Transverse colon (tissue), 4 donors: ENCODE results near the gene ZNF527. TPM values are rescaled to one million over a fixed set of nuclear protein-coding genes. Genes with fewer than 3 reads are reported as not detected.
"Not testable (repeated sequence)": the region's sequence is repeated elsewhere in the genome, so short reads cannot be mapped to it uniquely, and the experiment has no call there.

Source experiments
- DNase-seq: peaks from one replicate; pipeline ENCODE4 v3.0.0-alpha.2; 2019
- H3K27ac ChIP-seq, 4 donors: fragments of 200-600 bp; sonication (generic); 2 replicates each; pipeline ENCODE4 v1.5.1; 2016 to 2018; ENCODE audit warnings: inconsistent platforms in 4 of 4
- H3K27me3 ChIP-seq: fragments of 200-600 bp; sonication (generic); 2 replicates; pipeline ENCODE4 v1.5.1; 2017; ENCODE audit warnings: inconsistent platforms
- H3K36me3 ChIP-seq, 4 donors: fragments of 200-600 bp; sonication (generic); 2 replicates each; pipeline ENCODE4 v1.5.1; 2017 to 2019; ENCODE audit warnings: inconsistent platforms in 4 of 4
- H3K4me1 ChIP-seq, 4 donors: fragments of 200-600 bp; sonication (generic); 2 replicates each; pipeline ENCODE4 v1.5.1; 2017 to 2020; ENCODE audit warnings: inconsistent platforms in 4 of 4
- H3K4me3 ChIP-seq, 4 donors: fragments of 200-600 bp; sonication (generic); 1 replicate in 1 of 4; 2 replicates in 3 of 4; pipeline versions ENCODE4 v1.5.1 to v1.6.1; 2017 to 2019; ENCODE audit warnings: inconsistent platforms in 4 of 4
- H3K9me3 ChIP-seq, 2 donors: fragments of 200-600 bp; sonication (generic); 2 replicates each; pipeline ENCODE4 v1.5.1; 2017 to 2019; ENCODE audit warnings: inconsistent platforms in 2 of 2
- EP300 ChIP-seq: sonication (generic); formaldehyde crosslinking; IDR thresholded peaks from one replicate; pipeline ENCODE4 v1.6.1; 2017; ENCODE audit warnings: antibody characterized with exemption, low read depth
- POLR2A ChIP-seq: fragments of 450-650 bp; IDR thresholded peaks from one replicate; pipeline ENCODE4 v1.6.1; 2016; ENCODE audit warnings: antibody characterized with exemption, mild to moderate bottlenecking, moderate library complexity
- POLR2AphosphoS5 ChIP-seq, 3 donors: sonication (generic); formaldehyde crosslinking; IDR thresholded peaks; one replicate each; pipeline ENCODE4 v1.6.1; 2016; ENCODE audit warnings: antibody characterized with exemption in 3 of 3
- whole genome bisulfite sequencing, 2 donors: methylation state at CpG; one replicate each; pipeline ENCODE4 v1.1.5; 2018; ENCODE audit warnings: low coverage in 1 of 2; 5-methylcytosine and 5-hydroxymethylcytosine counted together
- in situ Hi-C, 4 donors: fragments of 200-750 bp; cut with MboI; loops; one replicate each; pipeline versions ENCODE4 v1.15.0 to v1.15.1; 2017; ENCODE audit warnings: low sequenced_read_pairs in 3 of 4, low pct_ligation_motif_present in 1 of 4, low pct_unique_long_range_greater_than_20kb in 1 of 4
- intact Hi-C: fragments of 100-400 bp; cut with DNase I; formaldehyde crosslinking; loops from one replicate; pipeline ENCODE4 v1.15.1; 2023; ENCODE audit warnings: low total_unique reads
- total RNA-seq, 4 donors: library from RNA; depleted of rRNA; stranded (reverse); fragments of >200 nt; gene quantifications; one replicate each; pipeline ENCODE4 v1.1.0, GENCODE V29; 2016
- TF ChIP-seq, protein P1 (sequence below), 5 experiments: fragments of 200-600 bp in 3 of 5; fragments of 450-650 bp in 2 of 5; sonication (generic) in 3 of 5; IDR thresholded peaks; 1 replicate in 2 of 5; 2 replicates in 3 of 5; pipeline ENCODE4 v1.5.1; 2016 to 2017; ENCODE audit warnings: antibody characterized with exemption in 5 of 5, inconsistent platforms in 3 of 5, mild to moderate bottlenecking in 2 of 5, moderate library complexity in 1 of 5

The ZNF527 gene
- total RNA-seq, 4 donors from 2014 or later: 3.4 to 29.9 (median 7.1) TPM

- no peaks in the 10 kb centered on the region for H3K4me1 ChIP-seq
- no peaks in the 10 kb centered on the region for H3K27me3 ChIP-seq
- WGBS, 2 donors: 93 to 100% methylated on average over 2 to 4 of the region's 4 CpGs
- no peak overlapping the region for H3K4me3 ChIP-seq
- DNase-seq: no peak
- H3K9me3 ChIP-seq: peaks cover 89 to 100% of the 10 kb centered on the region in 2 donors
- H3K27ac ChIP-seq: no peak overlapping the region
- H3K36me3 ChIP-seq: peaks cover 10 to 64% (median 32%) of the 10 kb centered on the region in 4 donors
- TF ChIP-seq, protein P1, sequence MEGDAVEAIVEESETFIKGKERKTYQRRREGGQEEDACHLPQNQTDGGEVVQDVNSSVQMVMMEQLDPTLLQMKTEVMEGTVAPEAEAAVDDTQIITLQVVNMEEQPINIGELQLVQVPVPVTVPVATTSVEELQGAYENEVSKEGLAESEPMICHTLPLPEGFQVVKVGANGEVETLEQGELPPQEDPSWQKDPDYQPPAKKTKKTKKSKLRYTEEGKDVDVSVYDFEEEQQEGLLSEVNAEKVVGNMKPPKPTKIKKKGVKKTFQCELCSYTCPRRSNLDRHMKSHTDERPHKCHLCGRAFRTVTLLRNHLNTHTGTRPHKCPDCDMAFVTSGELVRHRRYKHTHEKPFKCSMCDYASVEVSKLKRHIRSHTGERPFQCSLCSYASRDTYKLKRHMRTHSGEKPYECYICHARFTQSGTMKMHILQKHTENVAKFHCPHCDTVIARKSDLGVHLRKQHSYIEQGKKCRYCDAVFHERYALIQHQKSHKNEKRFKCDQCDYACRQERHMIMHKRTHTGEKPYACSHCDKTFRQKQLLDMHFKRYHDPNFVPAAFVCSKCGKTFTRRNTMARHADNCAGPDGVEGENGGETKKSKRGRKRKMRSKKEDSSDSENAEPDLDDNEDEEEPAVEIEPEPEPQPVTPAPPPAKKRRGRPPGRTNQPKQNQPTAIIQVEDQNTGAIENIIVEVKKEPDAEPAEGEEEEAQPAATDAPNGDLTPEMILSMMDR (IDR thresholded peaks at IDR 0.05): no peak
- TF ChIP-seq EP300 (no peak), POLR2AphosphoS5 (IDR thresholded peaks at IDR 0.05) (no peak), POLR2A (no peak)
- in situ Hi-C loops: no loop called here
- intact Hi-C loops: no loop called here
Observed at GRCh38 chr19:37389234-37389633, 18.3 kb downstream of the ZNF527 start.

GRCh38 chr19:37391399-37391798 is 20.5 kb downstream of the ZNF527 start:
- H3K27me3 ChIP-seq, intact Hi-C loops, in situ Hi-C loops, H3K27ac ChIP-seq, DNase-seq, H3K4me3 ChIP-seq, H3K4me1 ChIP-seq: not testable (repeated sequence)
- H3K9me3 ChIP-seq: peaks cover 86 to 100% of the 10 kb centered on the region in 2 donors
- H3K36me3 ChIP-seq: peaks cover 7 to 42% (median 20%) of the 10 kb centered on the region in 4 donors
- 97% methylated on average over 6 of the region's 6 CpGs; no CpG with 5 or more reads in 1 of the 2 donors for WGBS, 2 donors

GRCh38 chr19:37401078-37401477 is 30.2 kb downstream of the ZNF527 start:
- H3K9me3 ChIP-seq: peaks cover 49 to 82% of the 10 kb centered on the region in 2 donors
- 91 to 100% methylated on average over 1 of the region's 1 CpG for WGBS, 2 donors
- no peak for DNase-seq

GRCh38 chr19:37403403-37403802 is 32.5 kb downstream of the ZNF527 start:
- 93 to 100% methylated on average over 1 to 34 of the region's 34 CpGs for WGBS, 2 donors
- Histone ChIP-seq H3K4me3 (no peak overlapping the region), H3K9me3 (peaks cover 38 to 74% of the 10 kb centered on the region in 2 donors), H3K27ac (no peak overlapping the region), H3K27me3 (no peaks in the 10 kb centered on the region), H3K36me3 (no peaks in the 10 kb centered on the region), H3K4me1 (no peaks in the 10 kb centered on the region)
- TF ChIP-seq EP300 (no peak), POLR2A (no peak), POLR2AphosphoS5 (IDR thresholded peaks at IDR 0.05) (no peak)
- TF ChIP-seq, protein P1 (IDR thresholded peaks at IDR 0.05): no peak
- intact Hi-C loops: no loop called here
- in situ Hi-C loops: no loop called here
- no peak for DNase-seq

More at GRCh38 chr19:37401078-37401477, 30.2 kb downstream of the ZNF527 start:
- Histone ChIP-seq H3K4me1 (no peaks in the 10 kb centered on the region), H3K27ac (no peak overlapping the region), H3K4me3 (no peak overlapping the region), H3K27me3 (no peaks in the 10 kb centered on the region), H3K36me3 (no peaks in the 10 kb centered on the region)
- no peak for TF ChIP-seq POLR2A
- TF ChIP-seq EP300: no peak
- TF ChIP-seq, protein P1 (IDR thresholded peaks at IDR 0.05): no peak
- TF ChIP-seq POLR2AphosphoS5 (IDR thresholded peaks at IDR 0.05): no peak
- intact Hi-C loops (no loop called here), in situ Hi-C loops (no loop called here)

DNA sequence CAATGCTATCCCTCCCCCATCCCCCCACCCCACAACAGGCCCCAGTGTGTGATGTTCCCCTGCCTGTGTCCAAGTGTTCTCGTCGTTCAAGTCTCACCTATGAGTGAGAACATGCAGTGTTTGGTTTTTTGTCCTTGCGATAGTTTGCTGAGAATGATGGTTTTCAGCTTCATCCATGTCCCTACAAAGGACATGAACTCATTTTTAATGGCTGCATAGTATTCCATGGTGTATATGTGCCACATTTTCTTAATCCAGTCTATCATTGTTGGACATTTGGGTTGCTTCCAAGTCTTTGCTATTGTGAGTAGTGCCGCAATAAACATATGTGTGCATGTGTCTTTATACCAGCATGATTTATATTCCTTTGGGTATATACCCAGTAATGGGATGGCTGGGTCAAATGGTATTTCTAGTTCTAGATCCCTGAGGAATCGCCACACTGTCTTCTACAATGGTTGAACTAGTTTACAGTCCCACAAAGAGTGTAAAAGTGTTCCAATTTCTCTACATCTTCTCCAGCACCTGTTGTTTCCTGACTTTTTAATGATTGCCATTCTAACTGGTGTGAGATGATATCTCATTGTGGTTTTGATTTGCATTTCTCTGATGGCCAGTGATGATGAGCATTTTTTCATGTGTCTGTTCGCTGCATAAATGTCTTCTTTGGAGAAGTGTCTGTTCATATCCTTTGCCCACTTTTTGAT is 35.4 kb downstream of the ZNF527 start:
- H3K27ac ChIP-seq, H3K27me3 ChIP-seq, DNase-seq, H3K4me1 ChIP-seq, in situ Hi-C loops, H3K4me3 ChIP-seq, intact Hi-C loops, H3K36me3 ChIP-seq: not testable (repeated sequence)
- H3K9me3 ChIP-seq: peaks cover 48 to 74% of the 10 kb centered on the region in 2 donors
- WGBS, 2 donors: 68 to 73% methylated on average over 4 to 6 of the region's 6 CpGs
